HepG2 (cell line): Measurements from ENCODE around the gene WNK2. TPM values are rescaled to one million over a fixed set of nuclear protein-coding genes. Genes with fewer than 3 reads are reported as not detected.
A peak's percentile ranks its signal among the peaks of the same experiment; 100 is the strongest.

Source experiments
- ETV5 ChIP-seq: IDR thresholded peaks from 2 replicates; pipeline ENCODE4 v1.6.1; 2018; ENCODE audit warnings: missing biosample characterization, missing genetic modification reagents, inconsistent platforms, borderline replicate concordance
- FIP1L1 ChIP-seq: fragments of 200-400 bp; formaldehyde crosslinking; IDR thresholded peaks from 2 replicates; pipeline ENCODE4 v1.6.1; 2018; ENCODE audit warnings: low read depth, mild to moderate bottlenecking, low read length, moderate library complexity, borderline replicate concordance; ENCODE audit not compliant: insufficient read depth
- GATAD1 ChIP-seq: IDR thresholded peaks from 2 replicates; pipeline ENCODE4 v1.6.1; 2016; ENCODE audit warnings: missing genetic modification reagents, missing compliant biosample characterization
- HOXD1 ChIP-seq: sonication (generic); formaldehyde crosslinking; IDR thresholded peaks from 2 replicates; pipeline ENCODE4 v1.5.0; 2020; ENCODE audit warnings: missing genetic modification reagents
- MTA1 ChIP-seq: sonication (generic); formaldehyde crosslinking; IDR thresholded peaks from 2 replicates; pipeline ENCODE4 v1.4.0; 2020; ENCODE audit warnings: missing genetic modification reagents, mild to moderate bottlenecking, borderline replicate concordance
- ZNF251 ChIP-seq: sonication (generic); formaldehyde crosslinking; IDR thresholded peaks from 2 replicates; pipeline ENCODE4 v1.9.0; 2021; ENCODE audit warnings: mild to moderate bottlenecking, missing genetic modification reagents
- ZNF274 ChIP-seq: sonication (generic); formaldehyde crosslinking; IDR thresholded peaks from 2 replicates; pipeline ENCODE4 v1.5.1; 2020; ENCODE audit warnings: mild to moderate bottlenecking, missing genetic modification reagents
- polyA plus RNA-seq, 8 experiments: library from polyadenylated mRNA; depleted of rRNA in 3 of 8; stranded (reverse) in 7 of 8; unstranded in 1 of 8; fragments of >200 nt; fragmentation: Illumina TruSeq in 4 of 8; extraction: Trizol in 4 of 8; gene quantifications; 2 replicates each; pipeline versions ENCODE4 v1.2.1 to v1.2.3, GENCODE V29; 2011 to 2016; ENCODE audit warnings: low read depth in 4 of 8, missing spikeins in 1 of 8, mixed read lengths in 1 of 8; ENCODE audit not compliant: insufficient read depth in 1 of 8
- total RNA-seq, 5 experiments: library from RNA; depleted of rRNA; stranded (reverse); fragments of >200 nt; fragmentation: Illumina TruSeq; extraction: Trizol; gene quantifications; 2 replicates each; pipeline ENCODE4 v1.2.3, GENCODE V29; 2016; ENCODE audit warnings: low read depth in 1 of 5
- TF ChIP-seq, protein P1 (sequence below): sonication (generic); formaldehyde crosslinking; IDR thresholded peaks from 2 replicates; pipeline ENCODE4 v1.4.0; 2020; ENCODE audit warnings: missing genetic modification reagents
- TF ChIP-seq, protein P2 (sequence below): sonication (generic); formaldehyde crosslinking; IDR thresholded peaks from 2 replicates; pipeline ENCODE4 v1.4.0; 2020; ENCODE audit warnings: missing genetic modification reagents, borderline replicate concordance
- TF ChIP-seq, protein P3 (sequence below): IDR thresholded peaks from 2 replicates; pipeline ENCODE4 v1.6.1; 2016; ENCODE audit warnings: missing compliant biosample characterization, missing genetic modification reagents, borderline replicate concordance
- TF ChIP-seq, protein P4 (sequence below), 2 experiments: fragments of 450-650 bp in 1 of 2; sonication (generic) in 1 of 2; formaldehyde crosslinking in 1 of 2; IDR thresholded peaks; 2 replicates each; pipeline versions ENCODE4 v1.6.1 to v1.8.0; 2016 to 2022; ENCODE audit warnings: antibody characterized with exemption in 1 of 2, mild to moderate bottlenecking in 1 of 2, missing genetic modification reagents in 1 of 2

Gene WNK2
- total and polyA plus RNA-seq, 2 of the 13 experiments (the other 11 are each of a cell fraction or from before 2014, with no cell fraction given) = 10.5 to 12.0 TPM

DNA sequence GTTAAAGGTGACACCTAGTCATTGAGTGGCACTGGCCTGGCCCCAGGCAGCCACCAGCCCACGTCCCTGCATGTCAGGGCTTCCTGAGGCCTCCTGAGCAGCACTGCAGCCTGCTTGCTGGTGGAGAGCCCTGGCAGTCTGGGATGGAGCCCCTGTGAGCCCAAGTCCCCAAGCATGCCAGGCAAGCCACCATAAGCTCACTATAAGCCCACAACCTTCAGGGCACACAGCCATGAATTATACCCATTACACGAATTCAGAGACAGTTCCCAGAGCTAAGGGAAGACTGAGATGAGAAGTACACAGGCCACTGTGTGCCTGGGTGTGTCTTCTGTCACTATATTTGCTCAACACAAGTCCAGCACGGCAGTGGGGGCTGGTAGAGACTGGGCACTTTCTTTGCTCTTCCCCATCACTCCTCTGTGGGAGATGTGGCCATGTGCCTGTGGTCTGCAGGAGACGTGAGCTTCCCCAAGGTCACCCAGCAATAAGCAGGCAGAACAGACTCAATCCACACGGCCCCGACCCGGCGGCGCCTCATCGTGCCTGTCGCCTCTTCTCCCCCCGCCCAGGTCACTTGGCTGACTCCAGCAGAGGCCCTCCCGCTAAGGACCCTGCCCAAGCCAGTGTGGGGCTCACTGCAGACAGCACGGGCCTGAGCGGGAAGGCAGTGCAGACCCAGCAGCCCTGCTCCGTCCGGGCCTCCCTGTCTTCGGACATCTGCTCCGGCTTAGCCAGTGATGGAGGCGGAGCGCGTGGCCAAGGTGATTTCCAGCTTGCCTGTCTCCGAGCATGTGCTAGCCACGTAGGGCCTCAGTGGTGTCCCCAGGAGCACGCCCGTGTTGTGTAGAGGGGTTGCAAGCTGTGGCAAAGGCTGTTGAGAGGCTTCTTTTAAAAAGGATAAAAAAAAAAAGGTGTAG, 114.8 kb downstream of the WNK2 start (continued):
- TF ChIP-seq, protein P1, sequence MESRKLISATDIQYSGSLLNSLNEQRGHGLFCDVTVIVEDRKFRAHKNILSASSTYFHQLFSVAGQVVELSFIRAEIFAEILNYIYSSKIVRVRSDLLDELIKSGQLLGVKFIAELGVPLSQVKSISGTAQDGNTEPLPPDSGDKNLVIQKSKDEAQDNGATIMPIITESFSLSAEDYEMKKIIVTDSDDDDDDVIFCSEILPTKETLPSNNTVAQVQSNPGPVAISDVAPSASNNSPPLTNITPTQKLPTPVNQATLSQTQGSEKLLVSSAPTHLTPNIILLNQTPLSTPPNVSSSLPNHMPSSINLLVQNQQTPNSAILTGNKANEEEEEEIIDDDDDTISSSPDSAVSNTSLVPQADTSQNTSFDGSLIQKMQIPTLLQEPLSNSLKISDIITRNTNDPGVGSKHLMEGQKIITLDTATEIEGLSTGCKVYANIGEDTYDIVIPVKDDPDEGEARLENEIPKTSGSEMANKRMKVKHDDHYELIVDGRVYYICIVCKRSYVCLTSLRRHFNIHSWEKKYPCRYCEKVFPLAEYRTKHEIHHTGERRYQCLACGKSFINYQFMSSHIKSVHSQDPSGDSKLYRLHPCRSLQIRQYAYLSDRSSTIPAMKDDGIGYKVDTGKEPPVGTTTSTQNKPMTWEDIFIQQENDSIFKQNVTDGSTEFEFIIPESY (CRISPR knock-in tag) = no peak
- no peak for TF ChIP-seq HOXD1 (CRISPR knock-in tag)
- TF ChIP-seq ETV5 = peak; percentile 34; the same call in 1 of the 2 replicates
- peak; percentile 39; the same call in 1 of the 2 replicates for TF ChIP-seq GATAD1 (CRISPR knock-in tag)
- TF ChIP-seq, protein P2, sequence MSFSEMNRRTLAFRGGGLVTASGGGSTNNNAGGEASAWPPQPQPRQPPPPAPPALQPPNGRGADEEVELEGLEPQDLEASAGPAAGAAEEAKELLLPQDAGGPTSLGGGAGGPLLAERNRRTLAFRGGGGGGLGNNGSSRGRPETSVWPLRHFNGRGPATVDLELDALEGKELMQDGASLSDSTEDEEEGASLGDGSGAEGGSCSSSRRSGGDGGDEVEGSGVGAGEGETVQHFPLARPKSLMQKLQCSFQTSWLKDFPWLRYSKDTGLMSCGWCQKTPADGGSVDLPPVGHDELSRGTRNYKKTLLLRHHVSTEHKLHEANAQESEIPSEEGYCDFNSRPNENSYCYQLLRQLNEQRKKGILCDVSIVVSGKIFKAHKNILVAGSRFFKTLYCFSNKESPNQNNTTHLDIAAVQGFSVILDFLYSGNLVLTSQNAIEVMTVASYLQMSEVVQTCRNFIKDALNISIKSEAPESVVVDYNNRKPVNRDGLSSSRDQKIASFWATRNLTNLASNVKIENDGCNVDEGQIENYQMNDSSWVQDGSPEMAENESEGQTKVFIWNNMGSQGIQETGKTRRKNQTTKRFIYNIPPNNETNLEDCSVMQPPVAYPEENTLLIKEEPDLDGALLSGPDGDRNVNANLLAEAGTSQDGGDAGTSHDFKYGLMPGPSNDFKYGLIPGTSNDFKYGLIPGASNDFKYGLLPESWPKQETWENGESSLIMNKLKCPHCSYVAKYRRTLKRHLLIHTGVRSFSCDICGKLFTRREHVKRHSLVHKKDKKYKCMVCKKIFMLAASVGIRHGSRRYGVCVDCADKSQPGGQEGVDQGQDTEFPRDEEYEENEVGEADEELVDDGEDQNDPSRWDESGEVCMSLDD = no peak
- no peak for TF ChIP-seq ZNF251 (CRISPR knock-in tag)
- TF ChIP-seq ZNF274 (CRISPR knock-in tag) = no peak; the same call in 1 of the 2 replicates
- no peak for TF ChIP-seq FIP1L1
- TF ChIP-seq, protein P3, sequence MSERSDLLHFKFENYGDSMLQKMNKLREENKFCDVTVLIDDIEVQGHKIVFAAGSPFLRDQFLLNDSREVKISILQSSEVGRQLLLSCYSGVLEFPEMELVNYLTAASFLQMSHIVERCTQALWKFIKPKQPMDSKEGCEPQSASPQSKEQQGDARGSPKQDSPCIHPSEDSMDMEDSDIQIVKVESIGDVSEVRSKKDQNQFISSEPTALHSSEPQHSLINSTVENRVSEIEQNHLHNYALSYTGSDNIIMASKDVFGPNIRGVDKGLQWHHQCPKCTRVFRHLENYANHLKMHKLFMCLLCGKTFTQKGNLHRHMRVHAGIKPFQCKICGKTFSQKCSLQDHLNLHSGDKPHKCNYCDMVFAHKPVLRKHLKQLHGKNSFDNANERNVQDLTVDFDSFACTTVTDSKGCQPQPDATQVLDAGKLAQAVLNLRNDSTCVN (CRISPR knock-in tag) = peak; percentile 59; the same call in 1 of the 2 replicates
- TF ChIP-seq MTA1 (CRISPR knock-in tag) = peak; percentile 72
- TF ChIP-seq, protein P4, sequence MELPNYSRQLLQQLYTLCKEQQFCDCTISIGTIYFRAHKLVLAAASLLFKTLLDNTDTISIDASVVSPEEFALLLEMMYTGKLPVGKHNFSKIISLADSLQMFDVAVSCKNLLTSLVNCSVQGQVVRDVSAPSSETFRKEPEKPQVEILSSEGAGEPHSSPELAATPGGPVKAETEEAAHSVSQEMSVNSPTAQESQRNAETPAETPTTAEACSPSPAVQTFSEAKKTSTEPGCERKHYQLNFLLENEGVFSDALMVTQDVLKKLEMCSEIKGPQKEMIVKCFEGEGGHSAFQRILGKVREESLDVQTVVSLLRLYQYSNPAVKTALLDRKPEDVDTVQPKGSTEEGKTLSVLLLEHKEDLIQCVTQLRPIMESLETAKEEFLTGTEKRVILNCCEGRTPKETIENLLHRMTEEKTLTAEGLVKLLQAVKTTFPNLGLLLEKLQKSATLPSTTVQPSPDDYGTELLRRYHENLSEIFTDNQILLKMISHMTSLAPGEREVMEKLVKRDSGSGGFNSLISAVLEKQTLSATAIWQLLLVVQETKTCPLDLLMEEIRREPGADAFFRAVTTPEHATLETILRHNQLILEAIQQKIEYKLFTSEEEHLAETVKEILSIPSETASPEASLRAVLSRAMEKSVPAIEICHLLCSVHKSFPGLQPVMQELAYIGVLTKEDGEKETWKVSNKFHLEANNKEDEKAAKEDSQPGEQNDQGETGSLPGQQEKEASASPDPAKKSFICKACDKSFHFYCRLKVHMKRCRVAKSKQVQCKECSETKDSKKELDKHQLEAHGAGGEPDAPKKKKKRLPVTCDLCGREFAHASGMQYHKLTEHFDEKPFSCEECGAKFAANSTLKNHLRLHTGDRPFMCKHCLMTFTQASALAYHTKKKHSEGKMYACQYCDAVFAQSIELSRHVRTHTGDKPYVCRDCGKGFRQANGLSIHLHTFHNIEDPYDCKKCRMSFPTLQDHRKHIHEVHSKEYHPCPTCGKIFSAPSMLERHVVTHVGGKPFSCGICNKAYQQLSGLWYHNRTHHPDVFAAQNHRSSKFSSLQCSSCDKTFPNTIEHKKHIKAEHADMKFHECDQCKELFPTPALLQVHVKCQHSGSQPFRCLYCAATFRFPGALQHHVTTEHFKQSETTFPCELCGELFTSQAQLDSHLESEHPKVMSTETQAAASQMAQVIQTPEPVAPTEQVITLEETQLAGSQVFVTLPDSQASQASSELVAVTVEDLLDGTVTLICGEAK (IDR thresholded peaks at IDR 0.05) = no peak
- TF ChIP-seq, protein P4 (CRISPR knock-in tag; IDR thresholded peaks at IDR 0.05) = peak; percentile 45
